NCI-H2107 treated with DMSO at 0.1 percent for 48 hours (cell line): ENCODE measurements around the gene FCGR2B.
"Not testable (repeated sequence)": the region's sequence is repeated elsewhere in the genome, so short reads cannot be mapped to it uniquely, and the experiment has no call there.

Experiments
- DNase-seq: peaks from one replicate; lab custom pipeline; 2025; ENCODE audit not compliant: unreplicated experiment; lab: John Stamatoyannopoulos, UW

The FCGR2B gene

DNA sequence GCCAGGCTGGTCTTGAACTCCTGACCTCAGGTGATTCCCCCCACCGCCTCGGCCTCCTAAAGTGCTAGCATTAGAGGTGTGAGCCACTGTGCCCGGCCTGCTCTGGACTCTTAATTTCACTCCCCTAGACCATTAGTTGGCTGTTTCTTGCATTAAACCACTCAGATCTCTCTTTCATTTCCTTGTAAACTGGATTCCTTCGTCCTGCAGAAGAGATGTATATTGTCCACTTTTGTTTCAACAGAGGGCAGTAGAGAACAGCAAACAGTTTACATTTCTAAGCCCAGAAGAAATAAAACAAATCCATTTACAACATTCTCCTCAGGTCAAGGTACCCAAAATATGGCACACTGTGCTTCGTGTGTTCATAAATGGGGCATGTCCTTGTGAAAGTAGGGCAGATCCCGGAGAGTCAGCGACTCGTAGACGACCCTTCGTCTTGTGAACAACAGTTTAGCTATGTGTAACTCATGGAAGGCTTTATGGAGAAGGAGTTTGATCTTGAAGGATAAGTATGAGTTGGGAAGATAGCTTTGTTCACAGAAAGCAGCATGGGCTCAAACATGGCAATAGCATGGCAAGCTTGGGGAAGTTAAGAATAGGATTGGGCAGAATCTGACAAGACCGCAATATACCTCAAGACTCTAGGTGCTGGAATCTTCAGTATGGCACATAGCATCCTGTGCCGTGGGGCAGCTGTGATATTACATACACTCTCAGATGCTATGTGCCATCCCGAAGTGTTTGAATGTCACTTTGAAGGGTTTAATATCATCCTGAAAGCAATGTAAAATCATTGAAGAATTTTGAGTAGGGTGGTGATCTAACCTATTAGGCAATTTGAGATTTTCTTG lies 15.2 kb upstream of the FCGR2B start:
- peak; percentile 26 for DNase-seq

DNA sequence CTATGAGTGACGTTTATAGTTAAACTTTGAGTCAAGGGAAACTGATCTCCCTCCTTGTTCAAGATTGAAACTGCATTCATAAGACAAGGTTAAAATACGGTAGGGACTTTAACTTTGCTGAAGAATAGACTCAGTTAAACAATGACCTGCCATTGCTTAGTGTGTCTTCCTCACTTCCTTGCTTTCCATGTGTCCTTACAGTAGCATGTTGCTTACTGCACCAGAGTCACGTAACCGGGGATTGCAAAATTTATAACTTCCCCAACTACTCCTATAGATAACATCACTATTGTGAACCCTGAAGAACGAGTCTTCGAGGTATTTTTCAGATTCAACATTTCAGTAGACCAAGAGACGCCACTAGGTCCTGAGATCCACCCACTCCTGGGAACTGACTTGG lies 9.4 kb upstream of the FCGR2B start:
- not testable (repeated sequence) for DNase-seq

DNA sequence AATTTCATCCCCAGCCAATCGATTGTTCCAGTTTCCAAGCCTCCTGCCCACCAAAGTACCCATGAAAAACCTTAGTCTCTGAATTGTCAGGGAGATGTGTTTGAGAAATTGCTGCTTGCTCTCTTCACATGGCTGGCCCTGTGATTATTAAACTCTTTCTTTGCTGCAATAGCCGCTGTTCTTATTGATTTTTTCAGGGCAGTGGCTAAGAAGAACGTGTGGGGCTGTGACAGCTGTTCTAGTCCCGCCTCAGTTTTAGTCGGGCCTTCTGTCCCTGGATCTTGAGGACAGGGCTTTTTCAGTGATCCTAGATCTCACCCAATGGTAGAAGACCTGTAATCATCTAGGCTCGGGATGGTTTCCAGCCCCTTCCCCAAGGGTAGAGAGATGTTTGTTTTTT lies 9.0 kb upstream of the FCGR2B start:
- not testable (repeated sequence) for DNase-seq

DNA sequence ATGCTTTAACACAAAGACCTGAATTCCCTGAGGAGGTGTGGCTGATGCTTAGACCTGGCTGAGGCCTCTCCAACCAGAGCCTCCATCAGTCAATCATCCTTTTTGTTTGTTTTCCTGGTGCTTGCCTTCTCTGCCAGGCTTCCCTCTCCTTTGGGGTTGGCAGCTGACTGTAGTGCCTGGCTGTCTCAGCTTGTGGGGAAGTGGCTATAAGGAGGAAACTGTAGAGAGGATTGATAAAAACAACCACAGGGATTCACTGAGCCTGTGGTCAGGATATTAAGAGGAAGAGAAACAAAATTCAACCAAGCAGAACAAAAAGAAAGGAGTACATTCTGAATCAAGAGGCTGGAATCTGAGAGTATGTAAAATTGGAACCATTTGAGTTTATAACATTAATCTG lies 4.4 kb upstream of the FCGR2B start:
- not testable (repeated sequence) for DNase-seq

DNA sequence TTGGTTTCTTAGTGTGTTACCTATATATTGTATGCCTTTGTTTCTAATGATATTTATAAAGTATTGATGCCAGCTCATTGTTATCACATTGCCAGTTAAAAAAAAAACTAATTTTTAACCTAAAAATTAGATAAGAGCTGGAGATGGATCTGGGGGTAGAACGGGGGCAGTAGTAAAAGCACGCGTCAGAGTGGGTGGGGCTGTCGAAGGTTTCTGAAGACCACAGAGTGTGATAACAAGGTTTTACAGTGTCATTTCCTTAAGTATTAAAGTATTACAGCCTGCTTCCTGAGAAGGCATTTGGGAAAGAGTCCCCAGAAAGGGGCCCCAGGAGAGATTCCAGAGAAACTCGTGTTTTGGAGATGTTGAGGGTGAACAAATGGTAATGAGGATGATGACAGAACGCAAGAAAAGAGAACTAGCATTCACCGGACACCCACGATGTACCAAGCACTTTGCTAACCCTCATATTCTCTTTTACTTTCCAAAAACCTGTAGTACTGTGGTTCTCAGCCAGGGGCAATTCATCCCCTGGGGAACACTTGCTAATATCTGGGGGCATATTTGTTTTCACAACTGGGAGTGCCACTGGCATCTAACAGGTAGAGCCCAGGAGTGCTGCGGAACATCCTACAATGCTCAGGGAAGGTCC lies 1.2 kb upstream of the FCGR2B start:
- DNase-seq, result not testable (repeated sequence)

DNA sequence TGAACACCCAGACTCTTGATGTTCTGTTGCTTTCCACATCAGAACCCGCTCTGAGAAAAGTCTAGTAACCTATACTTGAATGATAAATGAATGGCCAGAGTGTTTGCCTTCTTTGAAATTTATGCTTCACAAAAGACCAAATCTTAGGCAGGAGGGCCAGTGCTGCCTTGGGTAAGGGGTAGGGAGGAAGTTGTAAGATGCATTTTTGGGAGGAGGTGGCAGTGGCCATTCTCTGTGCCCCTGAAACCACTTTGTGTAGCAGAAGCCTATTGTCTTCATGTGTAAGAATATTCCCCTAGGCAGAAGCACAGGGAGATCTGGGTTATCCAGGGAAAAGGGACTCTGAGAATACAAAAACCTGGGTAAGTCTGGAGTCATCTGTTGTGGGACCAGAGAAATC lies 626 bp downstream of the FCGR2B start:
- not testable (repeated sequence) for DNase-seq

DNA sequence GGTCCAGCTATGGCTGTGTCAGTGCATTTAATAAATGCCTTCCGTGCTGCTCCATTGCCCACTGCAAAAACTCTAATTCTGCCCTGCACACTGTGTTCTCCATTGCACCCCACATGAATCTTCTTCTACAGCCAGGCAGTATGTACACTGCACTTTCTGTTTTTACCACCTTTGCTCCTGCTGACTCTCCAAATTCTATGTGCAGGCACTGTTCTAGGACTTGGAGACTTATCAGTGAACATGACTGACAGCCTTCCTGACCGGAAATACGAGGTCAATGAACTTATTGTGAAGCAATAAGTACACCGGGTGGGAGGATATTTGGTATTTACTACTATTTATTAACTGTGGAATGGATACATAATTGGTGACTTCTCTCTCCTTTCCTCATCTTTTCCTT lies 1.7 kb downstream of the FCGR2B start:
- not testable (repeated sequence) for DNase-seq

DNA sequence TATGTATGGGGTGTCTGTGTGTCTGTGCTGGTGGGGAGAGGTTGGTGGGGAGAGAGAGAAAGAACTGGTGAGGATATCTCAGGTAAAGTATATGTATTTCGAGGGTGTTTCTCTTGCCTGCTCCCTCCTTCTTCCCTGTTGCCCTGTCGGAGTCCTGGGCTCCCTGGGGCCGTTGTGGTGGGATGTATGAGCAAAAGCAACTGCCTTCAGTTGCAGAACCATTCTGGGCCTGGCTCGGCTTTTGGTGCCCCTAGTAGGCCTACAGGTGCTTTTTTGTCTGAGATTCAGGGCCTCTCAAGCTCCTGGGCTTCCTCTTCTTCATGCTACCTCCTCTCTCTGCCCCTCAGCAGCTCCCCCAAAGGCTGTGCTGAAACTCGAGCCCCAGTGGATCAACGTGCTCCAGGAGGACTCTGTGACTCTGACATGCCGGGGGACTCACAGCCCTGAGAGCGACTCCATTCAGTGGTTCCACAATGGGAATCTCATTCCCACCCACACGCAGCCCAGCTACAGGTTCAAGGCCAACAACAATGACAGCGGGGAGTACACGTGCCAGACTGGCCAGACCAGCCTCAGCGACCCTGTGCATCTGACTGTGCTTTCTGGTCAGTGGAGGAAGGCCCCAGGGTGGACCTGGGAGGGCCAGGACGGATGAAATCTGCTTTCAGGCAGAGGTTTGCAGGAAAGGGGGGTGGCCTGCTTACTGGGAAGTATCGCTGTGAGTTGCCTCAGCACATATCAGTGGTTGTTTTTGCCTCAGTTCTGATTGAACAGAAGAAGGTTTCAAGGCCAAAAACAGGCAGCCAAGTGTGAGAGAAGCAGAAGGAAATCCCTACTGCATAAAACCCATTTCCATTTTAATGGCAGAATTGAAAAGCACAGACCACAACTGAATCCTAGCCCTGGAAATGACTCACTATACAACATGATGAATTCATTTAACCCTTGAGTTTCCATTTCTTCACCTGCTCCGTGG lies 8.4 kb downstream of the FCGR2B start:
- DNase-seq, result not testable (repeated sequence)

DNA sequence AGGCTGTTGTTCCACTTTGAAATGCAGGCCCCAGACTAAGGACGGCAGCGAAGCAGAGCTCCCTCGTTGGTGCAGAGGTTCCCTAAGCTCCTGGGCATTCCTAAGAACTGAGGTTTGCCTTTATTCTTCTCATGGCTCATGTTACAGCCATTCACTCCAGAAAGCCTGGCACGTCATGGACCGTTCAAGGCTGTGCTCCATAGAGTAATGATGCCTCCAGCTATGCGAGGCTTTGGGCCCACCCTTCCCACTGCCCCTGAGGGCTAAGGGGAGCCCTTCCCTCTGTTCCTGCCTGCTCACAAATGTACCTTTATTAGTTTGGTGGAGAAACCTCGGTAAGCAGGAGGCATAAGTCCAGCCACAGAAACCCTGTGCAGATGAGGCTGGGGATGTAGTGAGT lies 10.5 kb downstream of the FCGR2B start:
- not testable (repeated sequence) for DNase-seq

DNA sequence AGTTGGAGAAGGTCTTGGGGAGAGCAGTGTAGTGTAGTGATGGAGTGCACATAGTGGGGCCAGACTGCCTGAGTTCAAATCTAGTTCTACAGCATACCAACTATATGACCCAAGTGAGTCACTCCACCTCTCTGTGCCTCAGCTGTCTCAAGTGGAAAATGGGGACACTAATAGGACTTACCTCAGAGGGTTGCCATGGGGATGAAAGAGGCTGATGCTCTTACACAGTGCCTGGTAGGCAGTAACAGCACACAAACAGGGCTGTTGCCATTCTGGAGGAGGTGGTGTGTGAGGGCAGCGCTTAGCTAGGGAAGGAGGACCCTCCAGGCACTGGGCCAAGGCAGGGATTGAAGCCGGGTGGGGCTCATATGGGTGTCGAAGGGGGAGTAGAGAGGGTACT lies 11.5 kb downstream of the FCGR2B start:
- not testable (repeated sequence) for DNase-seq

DNA sequence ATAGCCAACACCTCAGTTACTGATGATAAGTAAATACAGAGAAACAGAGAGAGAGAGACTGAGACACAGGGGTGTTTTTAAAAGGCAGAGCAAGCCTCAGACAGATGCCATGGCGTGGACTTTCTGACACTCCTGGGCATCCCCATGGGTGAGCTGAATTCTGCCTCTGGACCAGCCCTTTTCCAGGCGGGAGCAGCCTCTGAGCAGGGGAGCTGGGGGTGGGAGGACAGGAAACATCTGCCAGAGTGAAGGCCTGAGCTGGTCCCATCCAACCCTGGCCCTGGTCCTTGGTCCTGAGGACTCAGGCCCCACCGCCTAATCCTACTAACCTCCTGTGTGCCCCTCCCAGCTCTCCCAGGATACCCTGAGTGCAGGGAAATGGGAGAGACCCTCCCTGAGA lies 12.0 kb downstream of the FCGR2B start:
- DNase-seq, result not testable (repeated sequence)

DNA sequence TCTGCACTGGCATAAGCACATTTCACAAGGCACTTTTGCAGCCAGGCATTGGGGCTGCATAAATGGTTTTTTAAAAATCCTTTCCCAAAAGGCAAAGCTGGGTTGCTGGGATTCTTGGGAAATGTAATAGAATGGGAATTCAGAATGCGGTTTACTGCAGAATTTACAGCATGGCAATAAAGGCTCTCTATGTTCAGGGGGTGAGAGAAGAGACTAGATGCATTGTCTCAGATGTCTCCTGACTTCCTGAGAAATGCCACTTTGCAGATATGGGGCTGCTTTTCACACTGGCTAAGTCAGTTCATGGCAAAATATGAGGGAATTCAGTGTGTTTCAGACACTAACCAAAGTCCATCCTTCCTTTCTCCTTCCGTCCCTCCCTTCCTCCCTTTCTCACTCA lies 13.5 kb downstream of the FCGR2B start:
- no peak for DNase-seq

DNA sequence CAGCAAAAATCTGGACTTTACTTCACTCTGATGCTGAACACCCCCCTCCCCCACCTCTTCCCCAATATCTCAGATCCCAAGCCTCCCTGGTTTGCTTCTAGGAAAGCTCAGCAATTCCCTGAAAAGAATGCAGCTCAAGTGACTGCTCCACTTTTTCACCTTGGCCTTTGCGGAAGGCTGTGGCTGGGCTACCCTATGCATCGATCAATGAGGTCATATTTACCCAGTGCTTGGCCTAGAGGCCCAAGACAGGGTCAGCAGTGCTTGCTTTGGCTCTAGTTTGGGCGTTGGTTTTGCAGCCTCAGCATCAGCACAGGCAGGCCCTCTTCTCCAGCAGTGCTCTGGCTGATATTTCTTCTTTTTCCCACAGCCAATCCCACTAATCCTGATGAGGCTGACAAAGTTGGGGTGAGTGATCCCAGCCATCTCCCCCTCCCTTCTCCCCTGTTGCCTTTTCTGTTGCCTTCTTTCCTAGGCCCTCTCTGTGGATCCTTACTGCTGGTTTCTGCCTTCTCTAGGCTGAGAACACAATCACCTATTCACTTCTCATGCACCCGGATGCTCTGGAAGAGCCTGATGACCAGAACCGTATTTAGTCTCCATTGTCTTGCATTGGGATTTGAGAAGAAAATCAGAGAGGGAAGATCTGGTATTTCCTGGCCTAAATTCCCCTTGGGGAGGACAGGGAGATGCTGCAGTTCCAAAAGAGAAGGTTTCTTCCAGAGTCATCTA lies 14.2 kb downstream of the FCGR2B start:
- DNase-seq, result no peak

DNA sequence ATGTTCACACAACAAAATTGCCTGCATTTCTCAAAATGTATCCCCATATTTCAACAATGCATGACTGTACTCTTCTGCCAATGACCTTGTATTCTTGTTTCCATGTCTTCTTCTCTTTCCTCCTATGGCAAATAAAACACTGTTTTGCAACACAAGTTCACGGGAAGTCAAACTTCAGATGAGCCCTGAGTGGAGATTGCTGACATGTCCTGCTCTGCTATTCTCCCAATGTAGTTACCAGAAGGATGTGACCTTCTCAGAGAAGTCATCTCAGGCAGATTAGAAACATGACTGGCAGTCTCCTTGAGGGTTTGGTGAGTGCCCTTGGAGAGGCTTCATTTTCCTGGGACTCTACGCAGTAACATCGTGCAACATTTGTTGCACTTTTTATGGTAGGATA lies 15.6 kb downstream of the FCGR2B start:
- no peak for DNase-seq

DNA sequence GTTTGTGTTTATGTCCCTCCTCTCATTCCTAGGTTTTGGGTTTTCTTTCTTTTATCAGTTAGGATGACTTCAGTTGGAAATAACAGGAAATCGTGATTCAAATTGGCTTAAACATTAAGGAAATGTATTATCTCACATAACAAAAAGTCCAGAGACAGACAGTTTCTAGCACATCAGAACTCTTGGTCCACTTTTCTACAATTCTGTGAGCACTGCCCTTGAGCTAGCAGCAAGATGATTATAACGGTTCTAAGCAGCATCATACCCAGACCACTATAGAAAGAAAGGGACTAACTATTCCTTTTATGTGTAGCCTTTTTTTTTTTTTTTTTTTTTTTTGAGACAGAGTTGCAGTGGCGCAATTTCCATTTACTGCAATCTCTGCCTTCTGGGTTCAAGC lies 18.9 kb downstream of the FCGR2B start:
- DNase-seq, result no peak

DNA sequence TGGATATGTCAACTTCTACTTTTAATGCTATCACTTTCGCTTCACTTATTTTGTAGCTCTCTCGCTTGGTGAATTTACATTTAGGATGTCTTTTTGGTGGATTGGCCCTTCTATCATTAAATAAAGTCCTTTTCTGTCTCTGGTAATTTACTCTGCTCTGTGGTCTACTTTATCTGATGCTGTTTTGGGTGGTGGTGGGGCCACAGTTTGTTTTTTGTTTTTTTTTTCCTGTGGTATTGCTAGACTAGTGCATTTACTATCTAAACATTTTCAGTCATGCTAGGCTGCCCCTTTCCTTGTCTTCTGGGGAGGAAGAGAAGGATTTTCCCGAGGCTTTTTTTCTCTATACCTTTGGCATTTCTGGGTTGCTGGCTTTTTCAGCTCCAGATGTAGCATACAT lies 26.0 kb downstream of the FCGR2B start:
- DNase-seq, result no peak

DNA sequence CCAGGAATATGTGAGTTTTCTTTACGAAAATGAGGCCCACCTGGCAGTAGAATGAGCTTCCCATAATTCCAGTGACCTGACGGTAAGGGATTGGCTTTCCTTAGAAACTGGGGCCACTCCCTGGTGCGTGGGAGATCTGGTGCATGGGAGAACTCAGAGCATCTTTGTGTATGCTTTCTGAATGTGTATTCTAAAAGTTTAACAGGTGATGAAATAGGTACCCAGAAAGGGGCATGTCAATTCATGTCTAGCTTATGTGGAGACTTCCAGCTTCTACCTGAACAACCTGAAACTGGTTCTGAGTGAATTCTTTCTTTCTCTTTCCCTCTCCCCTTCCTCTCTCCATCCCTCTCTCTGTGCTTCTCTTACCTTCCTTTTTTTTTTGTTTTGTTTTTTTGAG lies 28.9 kb downstream of the FCGR2B start:
- no peak for DNase-seq

DNA sequence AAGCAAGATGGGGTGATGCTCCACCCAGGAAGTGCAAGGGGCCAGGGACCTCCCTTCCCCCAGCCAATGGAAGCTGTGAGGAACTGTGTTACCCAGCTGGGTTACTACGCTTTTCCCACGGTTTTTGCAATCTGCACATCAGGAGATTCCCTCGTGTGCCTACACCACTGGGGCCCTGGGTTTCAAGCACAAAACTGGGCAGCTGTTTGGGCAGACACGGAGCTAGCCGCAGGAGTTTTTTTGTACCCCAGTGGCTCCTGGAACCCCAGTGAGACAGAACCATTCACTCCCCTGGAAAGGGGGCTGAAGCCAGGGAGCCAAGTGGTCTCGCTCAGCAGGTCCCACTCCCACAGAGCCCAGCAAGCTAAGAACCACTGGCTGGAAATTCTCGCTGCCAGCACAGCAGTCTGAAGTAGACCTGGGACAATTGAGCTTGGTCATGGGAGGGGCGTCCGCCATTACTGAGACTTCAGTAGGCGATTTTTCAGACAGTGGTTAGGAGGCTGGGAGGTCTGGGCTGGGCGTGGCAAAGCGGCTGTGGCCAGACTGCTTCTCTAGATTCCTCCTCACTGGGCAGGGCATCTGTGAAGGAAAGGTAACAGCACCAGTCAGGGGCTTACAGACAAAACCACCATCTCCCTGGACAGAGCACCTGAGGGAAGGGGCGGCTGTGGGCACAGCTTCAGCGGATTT lies 30.2 kb downstream of the FCGR2B start:
- not testable (repeated sequence) for DNase-seq

DNA sequence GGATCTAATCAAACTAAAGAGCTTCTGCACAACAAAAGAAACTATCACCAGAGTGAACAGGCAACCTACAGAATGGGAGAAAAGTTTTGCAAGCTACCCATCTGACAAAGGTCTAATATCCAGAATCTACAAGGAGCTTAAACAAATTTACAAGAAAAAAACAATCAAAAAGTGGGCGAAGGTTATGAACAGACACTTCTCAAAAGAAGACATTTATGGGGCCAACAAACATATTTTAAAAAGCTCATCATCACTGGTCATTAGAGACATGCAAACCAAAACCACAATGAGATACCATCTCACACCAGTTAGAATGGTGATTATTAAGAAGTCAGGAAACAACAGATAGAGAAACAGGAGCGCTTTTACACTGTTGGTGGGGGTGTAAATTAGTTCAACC lies 35.4 kb downstream of the FCGR2B start:
- DNase-seq, result not testable (repeated sequence)

DNA sequence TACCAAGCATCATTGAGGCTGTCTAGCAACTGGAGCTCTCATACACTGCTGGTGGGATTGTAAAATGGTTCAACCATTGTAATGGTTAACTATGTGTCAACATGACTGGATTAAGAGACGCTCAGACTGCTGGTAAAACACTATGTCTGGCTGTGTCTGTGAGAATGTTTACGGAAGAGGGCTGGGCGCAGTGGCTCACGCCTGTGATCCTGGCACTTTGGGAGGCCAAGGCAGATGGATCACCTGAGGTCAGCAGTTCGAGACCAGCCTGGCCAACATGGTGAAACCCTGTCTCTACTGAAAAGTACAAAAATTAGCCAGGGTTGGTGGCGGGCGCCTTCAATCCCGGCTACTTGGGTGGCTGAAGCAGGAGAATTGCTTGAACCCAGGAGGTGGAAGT lies 39.3 kb downstream of the FCGR2B start:
- no peak for DNase-seq
